H1 (cell line): ENCODE measurements around the gene OSBPL3. TPM values are rescaled to one million over a fixed set of nuclear protein-coding genes. Genes with fewer than 3 reads are reported as not detected.

Experiments used
- CTCF ChIA-PET: fragments of 300-600 bp; sonication (Branson Sonifier 250); formaldehyde crosslinking; loops from one replicate; lab custom pipeline; 2021; ENCODE audit not compliant: partially characterized antibody; lab: Charles Lee
- POLR2A ChIA-PET: fragments of 300-600 bp; sonication (Branson Sonifier 250); formaldehyde crosslinking; loops from one replicate; lab custom pipeline; 2021; ENCODE audit warnings: inconsistent platforms; ENCODE audit not compliant: partially characterized antibody; lab: Charles Lee
- DNase-seq, 2 experiments: peaks; one replicate each; pipeline versions ENCODE4 v3.0.0 to v3.0.0-alpha.2; 2010 to 2022; ENCODE audit warnings: low spot score in 2 of 2, low read depth in 1 of 2, mixed read lengths in 1 of 2
- FAIRE-seq: peaks from 2 replicates; lab custom pipeline; 2011; peaks lifted over from hg19 to GRCh38; lab: Jason Lieb, UNC
- H2AFZ ChIP-seq: 2 replicates; pipeline ENCODE4 v1.8.1; 2012; ENCODE audit warnings: low read length, inconsistent platforms
- H2AK5ac ChIP-seq: 2 replicates; pipeline ENCODE4 v1.6.1; 2013; ENCODE audit warnings: low read depth, low read length
- H2BK120ac ChIP-seq: replicated peaks from 2 replicates; pipeline ENCODE3; 2013; ENCODE audit warnings: low read depth, low read length, inconsistent platforms
- H2BK12ac ChIP-seq: 2 replicates; pipeline ENCODE4 v1.6.1; 2013; ENCODE audit warnings: low read depth, low read length
- H2BK15ac ChIP-seq: 2 replicates; pipeline ENCODE4 v1.6.1; 2013; ENCODE audit warnings: low read length
- H2BK20ac ChIP-seq: 2 replicates; pipeline ENCODE4 v1.6.1; 2013; ENCODE audit warnings: low read length
- H2BK5ac ChIP-seq: 2 replicates; pipeline ENCODE4 v1.6.1; 2013; ENCODE audit warnings: low read depth, low read length
- H3K14ac ChIP-seq: 2 replicates; pipeline ENCODE4 v1.6.1; 2013; ENCODE audit warnings: inconsistent platforms; ENCODE audit not compliant: insufficient read length
- H3K18ac ChIP-seq: 2 replicates; pipeline ENCODE4 v1.6.1; 2013; ENCODE audit warnings: low read length; ENCODE audit errors: extremely low read depth
- H3K23ac ChIP-seq: 2 replicates; pipeline ENCODE4 v1.6.1; 2013; ENCODE audit warnings: inconsistent platforms; ENCODE audit not compliant: insufficient read length
- H3K23me2 ChIP-seq: 2 replicates; pipeline ENCODE4 v1.6.1; 2013; ENCODE audit warnings: low read depth, low read length
- H3K27ac ChIP-seq: 2 replicates; pipeline ENCODE4 v1.6.1; 2011; ENCODE audit warnings: low read depth, low read length, inconsistent platforms
- H3K27me3 ChIP-seq, 4 experiments: replicated peaks in 1 of 4; 1 replicate in 1 of 4; 2 replicates in 3 of 4; pipeline versions ENCODE4 v1.6.1 to v1.8.1; 2011 to 2013; ENCODE audit warnings: low read length in 3 of 4, mild to moderate bottlenecking in 3 of 4, inconsistent platforms in 2 of 4, mixed read lengths in 2 of 4, moderate library complexity in 1 of 4; ENCODE audit not compliant: control insufficient read depth in 3 of 4, insufficient read depth in 3 of 4; ENCODE audit errors: extremely low read depth in 1 of 4
- H3K36me3 ChIP-seq, 4 experiments: 2 replicates each; pipeline versions ENCODE4 v1.6.1 to v1.8.1; 2011 to 2013; ENCODE audit warnings: mild to moderate bottlenecking in 4 of 4, low read length in 3 of 4, moderate library complexity in 2 of 4, control low read depth in 1 of 4, inconsistent platforms in 1 of 4; ENCODE audit not compliant: insufficient read depth in 4 of 4, control insufficient read depth in 2 of 4
- H3K4ac ChIP-seq: replicated peaks from 2 replicates; pipeline ENCODE3; 2013; ENCODE audit warnings: low read length, low read depth, mixed read lengths, inconsistent platforms; ENCODE audit not compliant: insufficient read length
- H3K4me1 ChIP-seq, 4 experiments: replicated peaks in 1 of 4; 1 replicate in 1 of 4; 2 replicates in 3 of 4; pipeline versions ENCODE4 v1.6.1 to v1.8.1; 2011 to 2013; ENCODE audit warnings: low read length in 3 of 4, inconsistent platforms in 2 of 4, mixed read lengths in 1 of 4; ENCODE audit not compliant: insufficient read depth in 4 of 4, control insufficient read depth in 3 of 4
- H3K4me2 ChIP-seq, 2 experiments: 2 replicates each; pipeline versions ENCODE4 v1.6.1 to v1.8.1; 2011 to 2013; ENCODE audit warnings: low read depth in 2 of 2, low read length in 2 of 2, control low read depth in 1 of 2, inconsistent platforms in 1 of 2, mild to moderate bottlenecking in 1 of 2; ENCODE audit not compliant: insufficient read depth in 1 of 2
- H3K4me3 ChIP-seq, 4 experiments: fragments of 200-600, 300-600 bp in 1 of 4; sonication (generic), shearing (Covaris generic), sonication (Bioruptor Twin) in 1 of 4; 2 replicates each; pipeline versions ENCODE4 v1.5.1 to v1.8.1; 2011 to 2016; ENCODE audit warnings: low read length in 4 of 4, low read depth in 3 of 4, control low read depth in 2 of 4, inconsistent platforms in 2 of 4, mild to moderate bottlenecking in 2 of 4, mixed read lengths in 1 of 4, moderate library complexity in 1 of 4; ENCODE audit not compliant: insufficient read depth in 2 of 4; ENCODE audit errors: extremely low read depth in 1 of 4
- H3K56ac ChIP-seq: replicated peaks from 2 replicates; pipeline ENCODE3; 2013; ENCODE audit warnings: low read depth, mild to moderate bottlenecking, mixed read lengths, low read length, inconsistent platforms; ENCODE audit not compliant: insufficient read length
- H3K79me1 ChIP-seq: 2 replicates; pipeline ENCODE4 v1.6.1; 2013; ENCODE audit warnings: low read depth, low read length, control low read depth
- H3K79me2 ChIP-seq, 2 experiments: 2 replicates each; pipeline versions ENCODE4 v1.6.1 to v1.8.1; 2012 to 2013; ENCODE audit warnings: low read length in 2 of 2, mild to moderate bottlenecking in 2 of 2, inconsistent platforms in 1 of 2; ENCODE audit not compliant: insufficient read depth in 2 of 2, control insufficient read depth in 1 of 2
- H3K9ac ChIP-seq, 4 experiments: replicated peaks in 1 of 4; 1 replicate in 1 of 4; 2 replicates in 3 of 4; pipeline versions ENCODE4 v1.6.1 to v1.8.1; 2011 to 2013; ENCODE audit warnings: low read depth in 3 of 4, low read length in 3 of 4, control low read depth in 2 of 4, mild to moderate bottlenecking in 2 of 4, moderate library complexity in 2 of 4, inconsistent platforms in 1 of 4; ENCODE audit errors: extremely low read depth in 1 of 4
- H3K9me3 ChIP-seq, 2 experiments: 2 replicates each; pipeline versions ENCODE4 v1.6.1 to v1.8.1; 2012 to 2013; ENCODE audit warnings: mild to moderate bottlenecking in 2 of 2, moderate library complexity in 2 of 2, control low read depth in 1 of 2, inconsistent platforms in 1 of 2, low read depth in 1 of 2, low read length in 1 of 2, mixed read lengths in 1 of 2; ENCODE audit not compliant: insufficient read depth in 2 of 2
- H4K20me1 ChIP-seq, 2 experiments: replicated peaks in 1 of 2; 2 replicates each; pipeline versions ENCODE3 to v1.8.1; 2011 to 2013; ENCODE audit warnings: inconsistent platforms in 2 of 2, low read length in 2 of 2, mild to moderate bottlenecking in 1 of 2; ENCODE audit not compliant: insufficient read depth in 2 of 2, control insufficient read depth in 1 of 2
- H4K5ac ChIP-seq: 2 replicates; pipeline ENCODE4 v1.6.1; 2013; ENCODE audit warnings: low read length, low read depth, mixed read lengths, inconsistent platforms; ENCODE audit not compliant: insufficient read length
- H4K8ac ChIP-seq: 2 replicates; pipeline ENCODE4 v1.8.0; 2013; ENCODE audit warnings: mild to moderate bottlenecking, moderate library complexity, low read length, inconsistent platforms; ENCODE audit not compliant: insufficient read depth; ENCODE audit errors: extremely low read depth
- H4K91ac ChIP-seq: replicated peaks from 2 replicates; pipeline ENCODE3; 2013; ENCODE audit warnings: low read length, mixed read lengths, inconsistent platforms; ENCODE audit not compliant: insufficient read length
- RAD21 ChIP-seq, 2 experiments: IDR thresholded peaks in 1 of 2; conservative IDR thresholded peaks in 1 of 2; 2 replicates each; pipeline ENCODE4 v1.6.1; 2011; ENCODE audit warnings: low read depth in 2 of 2, low read length in 2 of 2, improper control_type of control experiment in 1 of 2, inconsistent platforms in 1 of 2, mild to moderate bottlenecking in 1 of 2, moderate library complexity in 1 of 2
- SP4 ChIP-seq: IDR thresholded peaks from 2 replicates; pipeline ENCODE4 v1.6.1; 2012; ENCODE audit warnings: low read length, inconsistent platforms
- WGBS, 2 experiments: shearing (Covaris generic) in 1 of 2; methylation state at CpG; one replicate each; pipeline versions ENCODE4 v1.1.6 to v1.1.7; 2013 to 2015; ENCODE audit warnings: low lambda C conversion rate in 2 of 2, mixed read lengths in 2 of 2, inconsistent platforms in 1 of 2, low coverage in 1 of 2, missing lambda C conversion rate in 1 of 2; ENCODE audit not compliant: insufficient replicate concordance in 2 of 2, insufficient coverage in 1 of 2, insufficient read length in 1 of 2; ENCODE audit errors: extremely low coverage in 1 of 2, missing lambda C conversion rate in 1 of 2; 5-methylcytosine and 5-hydroxymethylcytosine counted together
- polyA plus RNA-seq, 7 experiments: library from polyadenylated mRNA; depleted of rRNA in 3 of 7; stranded (reverse) in 5 of 7; unstranded in 2 of 7; fragments of >200 nt in 5 of 7; fragments of 200-250 nt in 2 of 7; gene quantifications; 1 replicate in 5 of 7; 2 replicates in 1 of 7; 4 replicates in 1 of 7; pipeline versions ENCODE4 v1.2.1 to v1.2.3, GENCODE V29; 2011 to 2013; ENCODE audit warnings: missing spikeins in 2 of 7, mixed read lengths in 2 of 7
- total RNA-seq: library from RNA; stranded (reverse); fragmentation: NEBNext Ultra II Directional; extraction: Animal tissue kit (Norgen Biotek cat#: 25700); gene quantifications from 2 replicates; pipeline ENCODE4 v1.2.1, GENCODE V29; 2021

Gene OSBPL3
- total and polyA plus RNA-seq, 2 of the 8 experiments (the other 6 are each of a cell fraction or from before 2014, with no cell fraction given), result 2.8 to 13.9 TPM

DNA sequence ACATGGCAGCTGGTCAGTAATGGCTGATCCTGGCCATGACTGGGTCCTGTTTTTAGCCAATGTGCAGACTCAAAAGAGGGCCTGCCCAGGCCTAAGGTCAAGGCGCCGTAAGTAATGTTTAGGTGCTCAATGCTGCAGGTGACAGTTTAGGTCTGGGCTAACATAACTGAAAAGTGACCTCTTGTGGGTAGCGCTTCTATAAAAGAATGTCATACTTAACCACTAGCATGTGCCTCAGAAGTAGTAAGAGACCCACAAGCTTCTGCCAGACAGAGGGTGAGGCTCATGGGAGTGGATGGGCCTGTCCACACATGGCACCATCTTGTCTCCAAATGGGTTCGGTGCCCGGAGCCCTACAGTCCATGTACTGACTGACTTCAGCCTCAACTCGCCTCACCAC, 132.2 kb downstream of the OSBPL3 start:
- Histone ChIP-seq H2AK5ac (no peak overlapping the region), H3K4ac (no peak overlapping the region), H3K27me3 (no peaks in the 10 kb centered on the region), H4K5ac (no peak overlapping the region), H3K14ac (no peak overlapping the region), H4K8ac (no peak overlapping the region), H2BK5ac (no peak overlapping the region), H2BK15ac (no peak overlapping the region), H3K4me2 (no peak overlapping the region), H3K79me1 (no peaks in the 10 kb centered on the region), H3K9ac (no peak overlapping the region), H2BK12ac (no peak overlapping the region), H3K9me3 (no peaks in the 10 kb centered on the region), H3K23ac (no peak overlapping the region), H2BK120ac (no peak overlapping the region), H4K91ac (no peak overlapping the region), H3K36me3 (no peaks in the 10 kb centered on the region), H3K79me2 (no peaks in the 10 kb centered on the region), H3K56ac (no peak overlapping the region), H3K27ac (no peak overlapping the region), H4K20me1 (no peaks in the 10 kb centered on the region), H2AFZ (no peak overlapping the region), H2BK20ac (no peak overlapping the region), H3K4me3 (no peak overlapping the region), H3K23me2 (no peaks in the 10 kb centered on the region), H3K18ac (no peak overlapping the region), H3K4me1 (peaks cover 0 to 2% (median 0%) of the 10 kb centered on the region in 4 experiments; a peak in 1 of 7 replicates)
- CTCF ChIA-PET, result no interaction called here
- FAIRE-seq, result no peak
- no peak for DNase-seq
- WGBS, 2 experiments, result 90% methylated on average over 6 of the region's 6 CpGs; no CpG with 5 or more reads in 1 of the 2 experiments
- POLR2A ChIA-PET, result no interaction called here
- TF ChIP-seq RAD21 (IDR thresholded peaks at IDR 0.05 in 1 of 2, conservative IDR thresholded peaks at IDR 0.05 in 1 of 2; ENCODE audit: low read depth in 2 of 2, low read length in 2 of 2), result no peak
- no peak for TF ChIP-seq SP4
- TF ChIP-seq, all 59 proteins: peak for 0
